ENCODE measurements around the gene MASP2. TPM values are rescaled to one million over a fixed set of nuclear protein-coding genes. Genes with fewer than 3 reads are reported as not detected.
"Not testable (repeated sequence)": the region's sequence is repeated elsewhere in the genome, so short reads cannot be mapped to it uniquely, and the experiment has no call there.

Gene MASP2
- total RNA-seq, 1 donor from 2014 or later: not detected

GRCh38 chr1:11013160-11013531 lies 33.9 kb downstream of the MASP2 start:
- DNase-seq (ENCODE audit: low read depth): no peak

GRCh38 chr1:11012260-11013159 lies 34.5 kb downstream of the MASP2 start, which contains the start of gene TARDBP:
Gene TARDBP, plus strand, starts transcription at chr1:11012654. Its CDS starts 1,074 bp downstream, at chr1:11013728.
- DNase-seq (ENCODE audit: low read depth): peak; percentile 19
- Histone ChIP-seq H3K4me3 (ENCODE audit: low read depth, low read length) (peak within 1 kb of the TSS; percentile 86), H3K36me3 (ENCODE audit: control insufficient read depth, insufficient read depth, low read length) (no peaks in the 10 kb centered on the region), H3K27me3 (ENCODE audit: control insufficient read depth, insufficient read depth, low read length) (no peaks in the 10 kb centered on the region)
- no peak for TF ChIP-seq CTCF (IDR thresholded peaks at IDR 0.05; ENCODE audit: insufficient read depth, low read length, poor library complexity, severe bottlenecking)

More at GRCh38 chr1:11013160-11013531, 33.9 kb downstream of the MASP2 start:
- Histone ChIP-seq H3K4me3 (ENCODE audit: low read depth, low read length) (peak overlapping the region; percentile 86), H3K27me3 (ENCODE audit: control insufficient read depth, insufficient read depth, low read length) (no peaks in the 10 kb centered on the region), H3K36me3 (ENCODE audit: control insufficient read depth, insufficient read depth, low read length) (no peaks in the 10 kb centered on the region)
- TF ChIP-seq CTCF (IDR thresholded peaks at IDR 0.05; ENCODE audit: insufficient read depth, low read length, poor library complexity, severe bottlenecking): no peak

GRCh38 chr1:11000526-11000925 lies 46.5 kb downstream of the MASP2 start:
- no peaks in the 10 kb centered on the region for H3K36me3 ChIP-seq (ENCODE audit: control insufficient read depth, insufficient read depth, low read length)
- no peak for DNase-seq (ENCODE audit: low read depth)
- no peaks in the 10 kb centered on the region for H3K27me3 ChIP-seq (ENCODE audit: control insufficient read depth, insufficient read depth, low read length)
- H3K4me3 ChIP-seq (ENCODE audit: low read depth, low read length): no peak overlapping the region
- no peak for TF ChIP-seq CTCF (IDR thresholded peaks at IDR 0.05; ENCODE audit: insufficient read depth, low read length, poor library complexity, severe bottlenecking)

GRCh38 chr1:10996100-10996499 lies 50.9 kb downstream of the MASP2 start:
- H3K4me3 ChIP-seq (ENCODE audit: low read depth, low read length): no peak overlapping the region
- no peak for DNase-seq (ENCODE audit: low read depth)
- H3K36me3 ChIP-seq (ENCODE audit: control insufficient read depth, insufficient read depth, low read length): no peaks in the 10 kb centered on the region
- TF ChIP-seq CTCF (IDR thresholded peaks at IDR 0.05; ENCODE audit: insufficient read depth, low read length, poor library complexity, severe bottlenecking): no peak
- H3K27me3 ChIP-seq (ENCODE audit: control insufficient read depth, insufficient read depth, low read length): no peaks in the 10 kb centered on the region

- no peaks in the 10 kb centered on the region for H3K27me3 ChIP-seq (ENCODE audit: control insufficient read depth, insufficient read depth, low read length)
- no peaks in the 10 kb centered on the region for H3K36me3 ChIP-seq (ENCODE audit: control insufficient read depth, insufficient read depth, low read length)
- no peak for TF ChIP-seq CTCF (IDR thresholded peaks at IDR 0.05; ENCODE audit: insufficient read depth, low read length, poor library complexity, severe bottlenecking)
- no peak overlapping the region for H3K4me3 ChIP-seq (ENCODE audit: low read depth, low read length)
- no peak for DNase-seq (ENCODE audit: low read depth)
Measured at GRCh38 chr1:10992864-10993263, 54.2 kb downstream of the MASP2 start.

GRCh38 chr1:10992004-10992403 lies 55.0 kb downstream of the MASP2 start:
- not testable (repeated sequence) for DNase-seq (ENCODE audit: low read depth); H3K36me3 ChIP-seq (ENCODE audit: control insufficient read depth, insufficient read depth, low read length); H3K4me3 ChIP-seq (ENCODE audit: low read depth, low read length); H3K27me3 ChIP-seq (ENCODE audit: control insufficient read depth, insufficient read depth, low read length)
